Measurements from ENCODE around the gene SAAL1.

Gene SAAL1

GRCh38 chr11:18106688-18107087 lies 806 bp upstream of the SAAL1 start:
- TF ChIP-seq GATA1 (IDR thresholded peaks at IDR 0.05; ENCODE audit: low read depth, low read length) (no peak), POLR2A (IDR thresholded peaks at IDR 0.05; ENCODE audit: low read length) (no peak)

GRCh38 chr11:18105086-18105801 lies 638 bp downstream of the SAAL1 start:
- DNase-seq = peak; percentile 38 to 41

More at GRCh38 chr11:18106688-18107087, 806 bp upstream of the SAAL1 start:
- no peak for DNase-seq

GRCh38 chr11:18100926-18101656 lies 4.8 kb downstream of the SAAL1 start:
- no peak for DNase-seq
- TF ChIP-seq POLR2A (IDR thresholded peaks at IDR 0.05; ENCODE audit: low read length) (no peak), GATA1 (IDR thresholded peaks at IDR 0.05; ENCODE audit: low read depth, low read length) (no peak)

More at GRCh38 chr11:18105086-18105801, 638 bp downstream of the SAAL1 start:
- TF ChIP-seq GATA1 (IDR thresholded peaks at IDR 0.05; ENCODE audit: low read depth, low read length) = no peak
- no peak for TF ChIP-seq POLR2A (IDR thresholded peaks at IDR 0.05; ENCODE audit: low read length)

- DNase-seq = no peak
- TF ChIP-seq POLR2A (IDR thresholded peaks at IDR 0.05; ENCODE audit: low read length) (no peak), GATA1 (IDR thresholded peaks at IDR 0.05; ENCODE audit: low read depth, low read length) (no peak)
Observed at GRCh38 chr11:18093959-18094358, 11.9 kb downstream of the SAAL1 start.

- no peak for DNase-seq
- TF ChIP-seq POLR2A (IDR thresholded peaks at IDR 0.05; ENCODE audit: low read length) = no peak
- no peak for TF ChIP-seq GATA1 (IDR thresholded peaks at IDR 0.05; ENCODE audit: low read depth, low read length)
Observed at GRCh38 chr11:18091731-18092130, 14.2 kb downstream of the SAAL1 start.

GRCh38 chr11:18088966-18089365 lies 16.9 kb downstream of the SAAL1 start:
- DNase-seq = no peak
- TF ChIP-seq GATA1 (IDR thresholded peaks at IDR 0.05; ENCODE audit: low read depth, low read length) = no peak
- no peak for TF ChIP-seq POLR2A (IDR thresholded peaks at IDR 0.05; ENCODE audit: low read length)

- no peak for TF ChIP-seq POLR2A (IDR thresholded peaks at IDR 0.05; ENCODE audit: low read length)
- TF ChIP-seq GATA1 (IDR thresholded peaks at IDR 0.05; ENCODE audit: low read depth, low read length) = no peak
- no peak for DNase-seq
Observed at GRCh38 chr11:18088366-18088765, 17.5 kb downstream of the SAAL1 start.

- TF ChIP-seq GATA1 (IDR thresholded peaks at IDR 0.05; ENCODE audit: low read depth, low read length) (no peak), POLR2A (IDR thresholded peaks at IDR 0.05; ENCODE audit: low read length) (no peak)
- peak in 1 of 2 experiments; percentile 2 for DNase-seq
Observed at GRCh38 chr11:18081551-18081950, 24.3 kb downstream of the SAAL1 start.

GRCh38 chr11:18080451-18080850 lies 25.4 kb downstream of the SAAL1 start:
- DNase-seq = no peak
- TF ChIP-seq GATA1 (IDR thresholded peaks at IDR 0.05; ENCODE audit: low read depth, low read length) (no peak), POLR2A (IDR thresholded peaks at IDR 0.05; ENCODE audit: low read length) (no peak)

GRCh38 chr11:18078909-18079308 lies 27.0 kb downstream of the SAAL1 start:
- DNase-seq = no peak
- TF ChIP-seq GATA1 (IDR thresholded peaks at IDR 0.05; ENCODE audit: low read depth, low read length) (no peak), POLR2A (IDR thresholded peaks at IDR 0.05; ENCODE audit: low read length) (no peak)

GRCh38 chr11:18075444-18075843 lies 30.4 kb downstream of the SAAL1 start:
- DNase-seq = no peak
- TF ChIP-seq GATA1 (IDR thresholded peaks at IDR 0.05; ENCODE audit: low read depth, low read length) = no peak
- no peak for TF ChIP-seq POLR2A (IDR thresholded peaks at IDR 0.05; ENCODE audit: low read length)

- no peak for DNase-seq
- no peak for TF ChIP-seq POLR2A (IDR thresholded peaks at IDR 0.05; ENCODE audit: low read length)
- TF ChIP-seq GATA1 (IDR thresholded peaks at IDR 0.05; ENCODE audit: low read depth, low read length) = no peak
Observed at GRCh38 chr11:18071098-18071705, 34.7 kb downstream of the SAAL1 start.

- TF ChIP-seq POLR2A (IDR thresholded peaks at IDR 0.05; ENCODE audit: low read length) (no peak), GATA1 (IDR thresholded peaks at IDR 0.05; ENCODE audit: low read depth, low read length) (no peak)
- no peak for DNase-seq
Observed at GRCh38 chr11:18067372-18067771, 38.5 kb downstream of the SAAL1 start.

GRCh38 chr11:18066626-18067025 lies 39.3 kb downstream of the SAAL1 start:
- no peak for TF ChIP-seq GATA1 (IDR thresholded peaks at IDR 0.05; ENCODE audit: low read depth, low read length)
- no peak for DNase-seq

Data from erythroblast (primary cell).